ENCODE measurements around the gene ARHGAP18. TPM values are rescaled to one million over a fixed set of nuclear protein-coding genes. Genes with fewer than 3 reads are reported as not detected.

The ARHGAP18 gene
- total and polyA plus RNA-seq, 12 donors = 2.2 to 15.4 (median 4.1) TPM

GRCh38 chr6:129684323-129684884, 25.6 kb downstream of the ARHGAP18 start:
- no peaks in the 10 kb centered on the region for H3K9me3 ChIP-seq
- H3K27me3 ChIP-seq = no peaks in the 10 kb centered on the region
- no peak overlapping the region for H3K4me3 ChIP-seq
- no peaks in the 10 kb centered on the region for H3K36me3 ChIP-seq
- intact Hi-C loops (cut with DNase I) = no loop called here
- peak overlapping the region; percentile 1 to 90 (median 72) for H3K27ac ChIP-seq
- ATAC-seq (no peak), DNase-seq (no peak)
- peaks cover 0 to 100% (median 44%) of the 10 kb centered on the region in 9 donors for H3K4me1 ChIP-seq
- no peak for TF ChIP-seq CTCF (IDR thresholded peaks at IDR 0.05)
- 79 to 80% methylated on average over 6 of the region's 6 CpGs for whole genome bisulfite sequencing, 2 donors

- no peak for TF ChIP-seq CTCF (IDR thresholded peaks at IDR 0.05)
- H3K27me3 ChIP-seq = no peaks in the 10 kb centered on the region
- H3K9me3 ChIP-seq = no peaks in the 10 kb centered on the region
- WGBS, 2 donors = 36 to 37% methylated on average over 9 of the region's 9 CpGs
- intact Hi-C loops (cut with DNase I) = loop anchor here in 1 of 10 donors (1.0 kb wide), 1 partner anchor 25 kb away; no protein-coding TSS in a partner anchor
- DNase-seq = peak; percentile 61 to 77
- H3K4me3 ChIP-seq = peak overlapping the region in 1 of 10 donors; percentile 11
- no peaks in the 10 kb centered on the region for H3K36me3 ChIP-seq
- peak overlapping the region; percentile 1 to 90 (median 72) for H3K27ac ChIP-seq
- H3K4me1 ChIP-seq = peaks cover 0 to 99% (median 49%) of the 10 kb centered on the region in 9 donors
- ATAC-seq = peak; percentile 91 to 97 (median 93)
Measured at GRCh38 chr6:129683601-129684322, 26.2 kb downstream of the ARHGAP18 start.

GRCh38 chr6:129681913-129682205, 28.1 kb downstream of the ARHGAP18 start:
- intact Hi-C loops (cut with DNase I) = no loop called here

GRCh38 chr6:129680633-129681032, 29.3 kb downstream of the ARHGAP18 start:
- peak overlapping the region in 6 of 10 donors; percentile 14 to 68 (median 49) for H3K27ac ChIP-seq

More at GRCh38 chr6:129681913-129682205, 28.1 kb downstream of the ARHGAP18 start:
- Histone ChIP-seq H3K4me3 (no peak overlapping the region), H3K36me3 (no peaks in the 10 kb centered on the region), H3K27ac (peak overlapping the region in 6 of 10 donors; percentile 18 to 90 (median 57)), H3K27me3 (no peaks in the 10 kb centered on the region), H3K4me1 (peaks cover 0 to 95% (median 49%) of the 10 kb centered on the region in 9 donors), H3K9me3 (no peaks in the 10 kb centered on the region)
- TF ChIP-seq CTCF (IDR thresholded peaks at IDR 0.05) = no peak
- DNase-seq = no peak
- ATAC-seq = no peak
- WGBS, 2 donors = 86 to 88% methylated on average over 2 of the region's 2 CpGs

More at GRCh38 chr6:129680633-129681032, 29.3 kb downstream of the ARHGAP18 start:
- Histone ChIP-seq H3K4me1 (peaks cover 0 to 83% (median 41%) of the 10 kb centered on the region in 9 donors), H3K4me3 (no peak overlapping the region), H3K9me3 (no peaks in the 10 kb centered on the region), H3K27me3 (no peaks in the 10 kb centered on the region), H3K36me3 (no peaks in the 10 kb centered on the region)
- DNase-seq (no peak), ATAC-seq (no peak)
- intact Hi-C loops (cut with DNase I) = no loop called here
- WGBS, 2 donors = 72 to 82% methylated on average over 4 of the region's 4 CpGs
- no peak for TF ChIP-seq CTCF (IDR thresholded peaks at IDR 0.05)
